Activated CD8-positive, alpha-beta memory T cell treated with anti-CD3 and anti-CD28 coated beads for 48 hours (primary cell): Measurements from ENCODE around the gene ENGASE.

Experiments used
- DNase-seq, 3 experiments: peaks; one replicate each; pipeline ENCODE4 v3.0.0-alpha.2; 2020; ENCODE audit warnings: low read depth in 2 of 3, low spot score in 2 of 3

The ENGASE gene

DNA sequence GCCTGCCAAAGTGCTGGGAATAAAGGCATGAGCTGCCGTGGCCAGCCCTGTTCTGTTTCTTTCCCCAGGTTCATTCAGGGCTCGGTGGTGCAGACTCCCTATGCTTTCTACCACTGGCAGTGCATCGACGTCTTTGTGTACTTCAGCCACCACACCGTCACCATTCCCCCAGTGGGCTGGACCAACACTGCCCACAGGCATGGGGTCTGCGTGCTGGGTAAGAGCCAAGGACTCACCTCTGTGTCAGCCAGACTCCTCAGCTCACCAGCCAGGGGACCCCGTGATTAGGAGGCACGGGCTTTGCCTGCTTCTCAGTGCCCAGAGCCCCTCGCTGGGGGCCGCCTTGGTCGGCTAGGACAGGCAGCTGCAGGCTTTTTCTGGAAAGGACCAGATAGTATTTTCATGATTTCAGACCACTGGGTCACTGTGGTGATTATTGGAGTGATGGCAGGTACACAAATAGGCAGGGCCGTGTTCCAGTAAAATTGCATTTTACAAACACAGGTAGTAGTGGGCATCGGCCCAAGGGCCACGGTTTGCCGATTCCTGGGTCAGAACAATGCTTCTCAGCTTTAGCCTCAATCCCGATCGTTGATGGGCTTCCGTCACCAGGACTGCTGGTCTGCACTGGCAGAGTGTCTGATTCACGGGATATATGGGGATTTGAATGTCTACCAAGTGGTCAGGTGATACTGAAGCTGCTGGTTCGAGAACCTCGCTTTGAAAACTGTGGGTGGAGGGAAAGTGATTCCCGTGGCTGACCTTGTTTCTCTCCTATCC lies 5.0 kb downstream of the ENGASE start:
- DNase-seq: no peak

DNA sequence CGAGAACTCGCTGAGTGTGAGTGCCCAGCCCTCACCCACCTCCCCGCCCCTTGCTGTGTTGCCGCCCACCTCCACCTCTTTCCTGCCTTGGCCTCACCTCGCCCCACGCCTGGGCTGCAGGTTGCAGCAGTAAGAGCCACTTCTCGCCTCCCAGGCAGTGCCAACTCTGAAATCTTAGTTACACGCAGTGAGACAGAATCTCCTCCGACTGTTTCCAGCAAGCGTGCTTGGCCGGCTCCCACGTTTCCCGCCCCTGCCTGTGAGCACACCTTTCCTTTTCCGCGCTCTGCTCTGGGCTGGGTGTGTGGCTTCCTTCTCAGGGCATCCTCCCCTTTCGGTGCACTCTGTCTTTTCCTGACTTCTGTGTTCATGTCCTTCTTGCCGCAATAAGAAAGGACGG lies 5.7 kb downstream of the ENGASE start:
- no peak for DNase-seq

DNA sequence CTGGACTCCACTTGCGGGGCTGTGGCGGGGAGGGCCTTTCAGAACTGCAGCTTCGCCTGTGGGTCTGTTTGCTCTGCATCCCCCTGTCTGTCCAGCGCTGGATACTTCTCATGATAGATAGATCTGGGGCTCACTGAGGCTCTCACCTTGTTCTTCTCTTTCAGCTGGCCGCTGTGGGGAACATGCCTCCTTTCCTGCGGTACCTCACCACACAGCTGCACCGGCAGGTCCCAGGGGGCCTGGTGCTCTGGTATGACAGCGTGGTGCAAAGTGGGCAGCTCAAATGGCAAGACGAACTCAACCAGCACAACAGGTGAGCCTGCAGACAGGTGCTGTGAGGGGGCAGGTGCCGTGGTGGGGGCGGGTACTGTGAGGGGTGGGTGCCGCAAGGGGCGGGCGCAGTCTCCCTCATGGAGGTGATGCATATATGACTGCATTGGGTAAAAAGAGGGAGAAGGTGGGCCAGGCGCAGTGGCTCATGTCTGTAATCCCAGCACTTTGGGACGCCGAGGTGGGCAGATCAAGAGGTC lies 6.2 kb downstream of the ENGASE start:
- DNase-seq: no peak

DNA sequence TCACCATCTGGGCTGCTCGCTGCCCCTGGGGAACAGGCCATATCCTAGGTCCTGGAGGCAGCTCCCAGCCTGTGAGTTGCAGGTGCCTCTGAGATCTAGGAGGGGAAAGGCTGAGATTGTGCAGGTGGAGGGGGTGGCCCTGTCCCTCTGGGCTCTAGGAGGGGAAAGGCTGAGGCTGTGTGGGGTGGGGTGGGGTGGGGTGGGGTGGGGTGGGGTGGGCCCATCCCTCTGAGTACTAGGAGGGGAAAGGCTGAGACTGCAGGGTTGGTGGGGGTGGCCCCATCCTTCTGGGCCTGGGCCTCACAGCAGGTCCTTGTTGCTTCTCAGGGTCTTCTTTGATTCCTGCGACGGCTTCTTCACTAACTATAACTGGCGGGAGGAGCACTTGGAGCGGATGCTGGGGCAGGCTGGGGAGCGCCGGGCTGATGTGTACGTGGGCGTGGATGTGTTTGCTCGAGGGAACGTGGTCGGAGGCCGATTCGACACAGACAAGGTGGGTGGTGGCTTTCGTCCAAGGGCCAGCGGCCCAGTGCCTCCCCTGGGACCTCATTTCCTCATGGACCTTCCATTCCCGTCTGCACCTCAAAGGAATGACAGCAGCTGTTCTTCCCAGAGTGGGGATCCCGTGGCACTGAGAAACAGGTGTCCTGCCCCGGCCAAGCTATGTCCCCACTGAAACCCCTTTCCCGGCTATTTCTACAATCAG lies 7.1 kb downstream of the ENGASE start:
- no peak for DNase-seq

DNA sequence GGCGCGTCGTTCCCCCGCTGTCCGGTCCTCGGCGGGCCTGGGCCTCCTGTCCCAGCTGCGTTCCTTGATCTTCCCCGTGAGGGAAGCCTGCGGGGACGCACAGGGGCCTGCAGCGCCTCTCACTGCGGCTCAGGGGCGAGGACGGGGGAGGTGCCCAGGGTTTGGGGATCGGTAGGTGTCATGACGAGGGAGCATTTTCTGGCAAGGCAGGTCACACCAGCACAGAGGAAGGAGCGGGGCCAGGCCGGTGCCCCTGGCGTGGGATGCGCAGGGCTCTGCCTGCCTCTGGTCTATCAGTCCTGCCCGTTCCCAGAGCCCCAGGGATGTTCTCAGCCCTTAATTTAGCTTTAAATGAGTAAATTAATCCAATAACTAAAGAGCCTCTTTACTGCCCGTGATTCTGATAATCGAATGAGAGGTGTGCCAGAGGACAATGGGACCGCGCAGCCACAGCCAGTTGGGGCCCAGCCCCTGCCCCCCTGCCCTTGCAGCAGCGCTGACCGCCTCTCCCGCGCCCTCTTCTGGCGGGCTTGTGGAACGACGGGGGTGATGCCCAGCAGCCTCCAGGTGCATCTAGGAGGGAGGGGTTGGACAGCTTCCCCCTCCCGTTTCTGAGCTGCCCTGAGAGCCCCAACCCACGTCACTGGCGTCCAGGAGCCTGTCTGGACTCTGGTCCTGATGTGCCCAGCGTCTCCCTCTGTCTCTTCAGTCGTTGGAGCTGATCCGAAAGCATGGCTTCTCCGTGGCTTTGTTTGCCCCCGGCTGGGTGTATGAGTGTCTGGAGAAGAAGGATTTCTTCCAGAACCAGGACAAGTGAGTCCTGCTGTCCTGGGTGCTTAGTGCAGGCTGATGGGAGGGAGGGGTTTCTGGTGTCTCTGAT lies 7.9 kb downstream of the ENGASE start:
- peak in 2 of 3 experiments; percentile 25 to 38 for DNase-seq

DNA sequence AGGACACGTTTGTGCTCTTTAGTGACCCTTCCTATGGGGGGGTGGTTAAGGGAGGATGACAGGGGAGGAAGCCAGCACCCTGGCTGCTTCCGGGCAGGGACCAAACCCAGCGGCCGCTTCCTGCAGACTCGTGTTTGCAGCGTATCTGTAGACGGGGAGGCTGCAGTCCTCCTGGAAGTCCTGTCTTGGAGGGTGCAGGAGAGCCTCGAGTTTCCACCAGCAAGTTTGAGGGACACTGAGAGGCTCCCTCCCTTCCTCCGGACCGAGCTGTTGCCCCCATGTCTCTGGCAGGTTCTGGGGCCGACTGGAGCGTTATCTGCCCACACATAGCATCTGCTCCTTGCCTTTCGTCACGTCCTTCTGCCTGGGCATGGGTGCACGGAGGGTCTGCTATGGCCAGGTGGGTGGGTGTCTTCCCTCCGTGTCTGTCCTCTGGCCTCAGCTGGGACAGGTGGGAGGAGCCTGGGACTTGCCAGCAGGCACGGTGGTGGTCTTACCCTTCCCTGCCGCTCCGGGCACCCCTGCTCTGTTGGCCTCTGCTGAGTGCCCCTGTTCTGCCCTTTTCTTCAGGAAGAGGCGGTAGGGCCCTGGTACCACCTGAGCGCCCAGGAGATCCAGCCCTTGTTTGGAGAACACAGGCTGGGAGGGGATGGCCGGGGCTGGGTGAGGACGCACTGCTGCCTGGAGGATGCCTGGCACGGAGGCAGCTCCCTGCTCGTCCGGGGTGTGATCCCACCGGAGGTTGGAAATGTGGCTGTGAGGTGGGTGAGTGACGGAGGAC lies 8.8 kb downstream of the ENGASE start:
- DNase-seq: no peak

DNA sequence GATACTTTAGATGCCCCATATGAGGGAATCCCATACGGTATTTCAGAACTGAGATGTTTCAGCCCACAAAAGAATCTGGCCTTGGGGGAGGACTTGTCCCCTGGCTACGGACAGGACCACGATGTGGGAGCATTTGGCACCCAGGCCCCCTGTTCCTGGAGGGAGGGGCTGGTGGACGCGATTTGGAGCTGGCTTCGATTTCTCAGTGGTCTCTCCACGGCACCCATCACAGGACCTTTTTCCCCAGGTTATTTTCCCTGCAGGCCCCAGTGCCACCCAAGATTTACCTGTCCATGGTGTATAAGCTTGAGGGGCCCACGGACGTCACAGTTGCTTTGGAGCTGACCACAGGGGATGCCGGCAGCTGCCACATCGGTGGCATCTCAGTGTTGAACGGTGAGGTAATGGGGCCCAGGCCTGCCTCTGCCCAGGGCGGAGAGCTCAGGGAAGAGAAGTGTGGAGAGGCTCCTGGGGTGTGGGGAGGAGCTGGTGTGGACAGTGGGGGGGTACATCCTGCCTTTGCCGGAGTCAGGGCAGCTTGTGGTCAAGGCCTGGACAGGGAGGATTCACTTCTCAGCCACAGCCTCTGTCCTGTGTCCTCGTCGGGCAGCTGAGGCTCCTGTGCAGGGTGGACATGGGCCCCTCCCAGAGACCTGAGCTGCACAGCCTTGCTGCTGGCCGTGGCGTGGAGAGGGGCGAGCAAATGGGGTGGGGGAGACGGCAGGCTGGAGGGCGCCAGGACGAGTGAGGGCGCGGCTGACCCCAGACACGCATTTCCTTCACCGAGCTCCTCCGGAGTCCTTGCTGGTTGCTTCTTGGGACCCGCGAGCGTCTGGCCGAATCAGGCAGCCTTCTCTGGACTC lies 9.9 kb downstream of the ENGASE start:
- DNase-seq: no peak

DNA sequence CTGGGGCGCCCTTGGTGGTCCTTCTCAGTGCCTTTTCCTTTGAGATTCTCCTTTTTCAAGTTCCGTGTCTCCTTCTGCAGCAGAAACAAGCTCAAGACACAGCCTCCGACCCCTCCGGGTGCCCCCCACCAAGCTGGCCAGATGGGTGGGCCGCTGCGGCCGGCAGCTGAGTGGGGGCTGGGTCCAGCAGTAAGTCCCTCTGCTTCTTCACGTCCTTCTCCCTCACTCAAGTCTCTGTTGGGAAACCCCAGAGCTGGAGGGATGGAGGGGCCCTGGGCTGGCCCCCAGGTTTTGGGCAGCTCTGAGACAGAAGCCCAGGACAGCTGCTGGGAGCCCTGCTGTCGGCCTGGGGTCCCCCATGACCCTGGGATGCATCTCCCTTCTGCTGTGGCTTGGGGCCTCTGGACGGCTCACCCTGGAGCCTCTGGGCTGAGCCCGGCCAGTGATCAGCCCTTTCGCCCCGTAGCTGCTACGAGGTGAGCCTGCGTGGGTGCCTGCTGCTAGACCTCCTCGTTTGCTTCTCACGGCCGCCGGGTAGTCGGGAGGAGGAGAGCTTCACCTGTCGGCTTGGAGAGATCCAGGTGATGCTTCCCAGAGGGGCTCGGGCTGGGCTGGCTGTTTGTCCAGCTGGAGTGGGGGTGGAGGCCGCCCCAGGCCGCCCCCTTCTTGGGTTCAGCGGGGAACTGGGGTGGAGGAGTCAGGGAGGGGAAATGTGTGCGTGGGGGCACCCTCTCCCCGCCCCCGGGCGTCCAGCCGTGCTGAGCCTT lies 10.7 kb downstream of the ENGASE start:
- DNase-seq: no peak

DNA sequence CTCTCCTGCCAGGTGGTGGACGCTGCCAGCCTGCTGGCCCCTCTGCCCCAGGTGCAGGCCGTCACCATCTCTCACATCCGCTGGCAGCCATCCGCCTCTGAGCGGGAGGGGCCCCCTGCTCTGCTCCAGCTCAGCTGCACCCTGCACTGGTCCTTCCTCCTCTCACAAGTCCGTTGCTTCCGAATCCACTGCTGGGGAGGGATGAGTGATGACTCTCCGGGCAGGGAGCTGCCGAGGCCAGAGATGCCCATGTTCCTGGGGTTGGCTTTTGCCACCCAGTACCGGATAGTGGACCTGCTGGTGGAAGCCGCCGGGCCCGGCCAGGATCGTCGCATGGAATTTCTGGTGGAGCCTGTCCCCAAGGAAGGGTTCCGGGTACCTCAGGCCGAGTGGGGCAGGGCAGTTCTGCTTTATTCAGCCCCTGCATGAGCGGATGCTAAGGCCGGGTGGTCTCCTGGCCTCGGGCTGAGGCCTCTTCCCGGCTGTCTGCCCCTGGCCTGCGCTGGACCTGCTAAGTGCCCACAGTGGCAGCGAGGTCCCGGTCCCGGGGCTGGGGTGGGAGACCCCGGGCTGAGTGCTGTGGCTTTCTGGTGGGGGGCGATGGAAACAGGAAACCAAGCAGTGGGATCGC lies 11.4 kb downstream of the ENGASE start:
- DNase-seq: no peak

DNA sequence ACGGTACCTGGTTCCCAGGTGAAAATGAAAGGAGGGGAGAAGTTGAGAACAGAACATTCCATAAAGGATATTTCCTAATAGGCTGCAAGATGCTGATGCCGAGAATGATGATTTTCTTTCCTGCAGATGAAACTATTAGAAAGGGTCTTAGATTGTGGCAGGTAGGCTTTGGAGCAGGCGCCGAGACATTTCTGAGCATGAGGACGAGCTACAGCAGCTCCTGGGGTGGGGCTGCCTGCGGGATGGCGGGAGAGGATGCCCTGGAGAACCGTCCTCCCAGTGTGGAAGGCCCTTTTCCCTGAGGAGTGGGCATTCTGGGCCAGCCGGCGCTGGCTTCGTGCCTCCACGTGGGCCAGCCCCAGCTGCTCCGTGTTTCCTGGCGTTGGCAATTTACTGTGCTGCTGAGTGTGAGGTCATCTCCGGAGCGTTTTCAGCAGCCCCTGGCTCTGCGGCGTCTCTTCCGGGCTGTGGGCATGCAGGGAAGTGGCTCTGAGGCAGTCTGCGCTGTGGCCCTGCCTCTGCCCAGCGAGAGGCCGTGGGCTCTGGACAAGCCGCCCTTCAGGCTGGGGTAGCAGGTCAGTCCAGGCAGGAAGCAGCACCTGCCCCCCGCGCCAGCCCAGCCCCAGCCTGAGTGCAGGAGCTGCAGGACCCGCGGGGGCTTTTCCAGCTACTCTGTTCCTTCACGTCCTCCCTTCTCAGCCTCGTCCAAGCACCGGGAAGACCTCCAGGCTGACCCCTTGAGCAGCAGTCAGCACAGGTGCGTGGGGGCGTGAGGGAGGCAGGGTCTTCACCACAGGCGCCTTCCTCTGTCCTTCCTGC lies 12.2 kb downstream of the ENGASE start:
- no peak for DNase-seq

DNA sequence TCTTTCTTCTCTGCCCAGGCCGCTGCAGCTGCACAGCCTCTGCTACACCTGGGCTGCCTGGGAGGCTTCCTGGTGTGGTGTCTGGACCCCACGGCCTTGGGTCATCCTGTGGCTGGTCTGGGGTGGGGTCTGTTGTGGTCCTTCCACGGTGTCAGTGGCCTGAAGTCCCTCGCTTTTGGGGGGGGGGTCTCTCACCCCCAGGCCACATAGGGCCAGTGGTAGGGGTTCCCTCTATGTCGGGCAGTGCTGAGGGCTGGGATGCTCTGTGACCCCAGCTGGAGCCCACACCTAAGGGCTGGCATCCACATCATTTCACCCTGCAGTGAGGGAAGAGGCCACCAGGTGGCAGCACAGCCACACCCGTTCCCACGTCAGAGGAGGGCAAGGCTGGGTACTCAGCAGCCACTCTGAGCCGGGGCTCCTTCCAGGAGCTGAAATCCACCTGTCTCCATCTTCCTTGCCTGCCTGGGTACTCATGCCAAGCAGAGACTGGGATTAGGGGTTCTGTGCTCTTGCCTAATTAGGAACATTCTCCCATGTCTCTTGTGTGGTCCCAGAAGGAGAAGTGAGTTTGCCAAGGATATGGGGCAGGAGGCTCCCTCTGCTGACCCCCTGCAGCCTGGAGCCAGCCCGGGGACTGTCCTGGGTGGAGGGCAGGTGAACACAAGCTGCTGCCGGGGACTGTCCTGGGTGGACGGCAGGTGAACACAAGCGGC lies 13.0 kb downstream of the ENGASE start:
- peak in 2 of 3 experiments; percentile 39 to 65 for DNase-seq

DNA sequence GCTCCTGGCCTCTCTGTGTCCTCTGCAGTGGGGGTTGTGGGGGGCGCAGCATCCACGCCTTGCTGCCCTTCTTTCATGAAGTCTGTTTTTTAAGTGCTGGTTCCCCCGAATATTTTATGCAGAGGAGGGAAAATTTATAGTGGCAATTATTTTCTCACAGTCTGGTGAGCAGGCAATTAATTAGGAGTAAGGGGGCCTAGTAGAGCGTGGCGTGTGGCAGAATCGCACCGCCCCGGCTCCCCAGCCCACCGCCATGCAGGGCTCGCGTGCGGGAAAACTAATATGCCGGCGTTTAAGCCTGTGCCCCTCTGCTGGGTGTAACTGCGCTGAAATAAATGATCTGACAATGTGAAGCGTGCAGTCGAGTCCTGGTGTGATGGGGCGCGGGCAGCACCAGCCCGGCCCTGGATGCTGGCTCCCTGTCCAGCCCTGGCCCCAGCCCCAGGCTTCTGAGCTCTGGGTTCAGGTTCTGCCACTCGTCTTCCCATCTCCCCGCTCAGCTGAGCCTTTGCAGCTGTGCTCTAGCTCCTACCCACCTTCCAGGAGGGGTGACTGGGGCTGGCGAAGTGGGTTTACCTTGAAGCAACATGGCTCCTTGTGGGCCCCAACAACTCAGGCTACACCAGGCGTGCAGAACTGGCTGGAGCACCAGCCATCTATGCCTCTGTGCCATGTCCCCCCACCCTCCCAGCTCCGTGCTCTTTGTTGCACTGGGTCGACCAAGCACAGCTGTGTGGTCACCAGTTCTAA lies 13.8 kb downstream of the ENGASE start:
- DNase-seq: no peak

DNA sequence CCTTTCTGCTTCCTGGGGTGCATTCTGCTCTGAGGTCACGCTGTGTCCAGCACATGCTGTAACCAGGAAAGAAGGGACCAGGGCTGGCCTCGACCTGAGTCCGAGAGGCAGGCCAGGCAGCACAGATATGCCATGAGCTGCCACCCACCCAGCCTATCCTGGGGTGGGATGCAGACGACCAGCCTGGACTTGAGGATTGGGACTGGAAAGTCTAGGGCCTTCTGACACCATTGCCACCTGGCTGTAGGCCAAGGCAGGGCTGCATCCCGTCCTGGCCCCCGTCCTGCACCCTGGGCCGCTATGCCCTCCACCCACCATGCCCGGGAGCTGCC lies 14.3 kb downstream of the ENGASE start:
- no peak for DNase-seq

DNA sequence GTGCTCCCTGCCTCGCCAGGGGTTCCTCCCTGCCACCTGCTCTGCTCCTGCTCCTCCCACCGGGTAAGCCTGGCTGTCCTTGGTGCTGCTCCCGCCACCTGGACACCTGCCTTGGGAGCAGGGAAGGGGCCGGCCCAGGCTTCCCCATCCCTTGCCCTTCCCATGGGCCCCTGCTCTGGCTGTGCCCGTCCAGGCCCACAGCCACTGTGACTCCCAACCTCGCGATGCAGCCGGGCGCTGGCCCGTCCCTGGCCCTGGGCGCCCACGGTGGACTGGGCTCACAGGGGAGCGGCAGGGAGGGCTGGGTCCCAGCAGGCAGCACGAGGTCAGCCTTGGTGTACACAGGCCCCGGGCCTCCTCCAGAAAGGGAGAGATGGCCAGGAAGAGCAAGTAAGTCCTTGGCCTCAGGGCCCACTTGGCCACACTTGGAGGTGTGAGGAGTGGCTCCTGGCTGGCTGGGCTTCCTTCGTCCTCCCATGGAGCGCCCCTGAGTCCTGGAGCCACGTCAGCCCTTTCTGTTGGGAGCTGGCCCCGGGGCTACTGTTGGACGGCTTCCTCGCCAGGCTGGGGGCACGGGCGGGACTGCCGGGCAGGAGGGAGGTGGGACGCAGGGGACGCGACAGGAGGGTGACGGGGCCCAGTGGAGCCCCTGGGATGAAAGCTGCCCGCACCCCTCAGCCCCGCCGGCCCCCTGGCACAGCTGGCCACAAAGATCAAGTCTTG lies 15.3 kb downstream of the ENGASE start:
- no peak for DNase-seq

DNA sequence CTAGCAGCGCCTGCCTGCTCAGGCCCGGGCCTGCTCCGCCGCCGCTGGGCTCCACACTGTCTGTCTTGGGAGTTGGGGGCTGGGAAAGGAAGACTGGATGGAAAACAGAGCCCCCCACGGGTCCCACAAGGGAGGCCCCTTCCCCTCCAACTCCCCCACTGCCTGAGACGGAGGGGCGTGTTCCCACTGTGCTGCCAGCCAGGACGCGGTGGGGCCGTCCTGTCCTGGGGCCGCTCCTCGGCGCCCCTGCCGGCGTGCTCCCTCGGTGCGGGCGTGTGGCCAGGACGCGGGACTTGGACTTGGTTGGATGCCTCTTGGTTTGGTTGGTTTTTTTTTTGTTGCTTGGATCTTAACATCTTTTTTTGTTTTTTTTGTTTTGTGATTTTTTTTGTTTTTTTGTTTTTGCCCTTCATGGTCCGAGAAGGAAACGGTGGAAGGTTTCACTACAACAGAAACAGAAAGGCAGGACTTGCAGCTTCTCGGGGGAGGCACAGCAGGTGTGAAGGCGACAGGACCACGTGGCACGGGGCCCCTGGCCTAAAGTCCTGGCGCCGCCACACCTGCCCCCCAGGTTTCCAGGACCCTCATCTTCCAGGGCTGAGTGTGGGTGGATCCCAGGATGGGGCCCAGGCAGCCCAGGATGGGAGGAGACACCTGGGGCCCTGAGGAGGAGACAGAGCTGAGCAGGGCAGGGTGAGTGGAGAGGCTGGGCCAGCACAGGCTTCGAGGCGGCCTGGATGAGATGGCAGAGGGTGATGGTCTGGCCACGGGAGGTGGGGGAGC lies 16.0 kb downstream of the ENGASE start:
- DNase-seq: no peak
